T-cell (primary cell): ENCODE results near the gene NRG3. TPM values are rescaled to one million over a fixed set of nuclear protein-coding genes. Genes with fewer than 3 reads are reported as not detected.

Experiments used
- ATAC-seq, 4 experiments: fragments of 200-7000 bp in 3 of 4; fragments of 150-1000 bp in 1 of 4; cut with Tn5 transposase; replicated peaks in 1 of 4; 1 replicate in 3 of 4; 2 replicates in 1 of 4; pipeline ENCODE4 v1.10.0; 2021; ENCODE audit warnings: moderate library complexity in 3 of 4, mild to moderate bottlenecking in 2 of 4, moderate number of reproducible peaks in 1 of 4
- CTCF ChIA-PET, 2 donors: fragments of 300-600 bp; sonication (Branson Sonifier 250); formaldehyde crosslinking; loops; one replicate each; lab custom pipeline; 2022; ENCODE audit warnings: antibody characterized with exemption in 2 of 2; lab: Charles Lee
- POLR2A ChIA-PET, 2 donors: fragments of 300-600 bp; sonication (Branson Sonifier 250); formaldehyde crosslinking; loops; one replicate each; lab custom pipeline; 2022; ENCODE audit warnings: antibody characterized with exemption in 2 of 2; lab: Charles Lee
- DNase-seq, 35 experiments: peaks; one replicate each; pipeline versions ENCODE4 v3.0.0 to v3.0.0-alpha.2; 2013 to 2023
- H3K27ac ChIP-seq: one replicate; pipeline ENCODE4 v1.5.1; 2013; ENCODE audit warnings: low read length
- H3K27me3 ChIP-seq, 2 experiments: replicated peaks in 1 of 2; 1 replicate in 1 of 2; 2 replicates in 1 of 2; pipeline versions ENCODE4 v1.6.1 to v1.7.0; 2013; ENCODE audit warnings: low read length in 1 of 2, mixed read lengths in 1 of 2; ENCODE audit not compliant: control insufficient read depth in 2 of 2, insufficient read depth in 2 of 2; ENCODE audit errors: extremely low read depth in 1 of 2
- H3K36me3 ChIP-seq, 2 donors: 1 replicate in 1 of 2; 2 replicates in 1 of 2; pipeline versions ENCODE4 v1.6.1 to v1.7.0; 2013; ENCODE audit warnings: low read length in 1 of 2; ENCODE audit not compliant: control insufficient read depth in 2 of 2, insufficient read depth in 1 of 2; ENCODE audit errors: extremely low read depth in 1 of 2
- H3K4me1 ChIP-seq, 2 experiments: 1 replicate in 1 of 2; 2 replicates in 1 of 2; pipeline versions ENCODE4 v1.6.1 to v1.7.0; 2013; ENCODE audit warnings: low read length in 2 of 2, mixed read lengths in 1 of 2; ENCODE audit not compliant: insufficient read depth in 2 of 2, control insufficient read depth in 1 of 2; ENCODE audit errors: extremely low read depth in 1 of 2
- H3K4me3 ChIP-seq, 2 donors: 1 replicate in 1 of 2; 2 replicates in 1 of 2; pipeline versions ENCODE4 v1.5.1 to v1.7.0; 2013; ENCODE audit warnings: mild to moderate bottlenecking in 2 of 2, low read length in 1 of 2, moderate library complexity in 1 of 2; ENCODE audit not compliant: control insufficient read depth in 1 of 2; ENCODE audit errors: extremely low read depth in 1 of 2
- H3K9me3 ChIP-seq: 2 replicates; pipeline ENCODE4 v1.7.0; 2013
- H3K27ac Mint-ChIP-seq, 2 donors: one replicate each; pipeline ENCODE4 v1.8.0; 2020 to 2021; ENCODE audit warnings: mild to moderate bottlenecking in 2 of 2, mixed read lengths in 2 of 2
- H3K27me3 Mint-ChIP-seq, 2 donors: one replicate each; pipeline ENCODE4 v1.8.0; 2021 to 2022; ENCODE audit warnings: mixed read lengths in 2 of 2
- H3K36me3 Mint-ChIP-seq: one replicate; pipeline ENCODE4 v1.8.0; 2021; ENCODE audit warnings: mixed read lengths
- H3K4me1 Mint-ChIP-seq, 3 donors: one replicate each; pipeline ENCODE4 v1.8.0; 2020 to 2022; ENCODE audit warnings: mixed read lengths in 3 of 3, mild to moderate bottlenecking in 1 of 3
- H3K4me3 Mint-ChIP-seq, 3 donors: one replicate each; pipeline ENCODE4 v1.8.0; 2020 to 2022; ENCODE audit warnings: mild to moderate bottlenecking in 3 of 3, mixed read lengths in 3 of 3, moderate library complexity in 3 of 3
- H3K9me3 Mint-ChIP-seq, 3 donors: one replicate each; pipeline ENCODE4 v1.8.0; 2020 to 2022; ENCODE audit warnings: mixed read lengths in 3 of 3
- WGBS: methylation state at CpG from one replicate; pipeline ENCODE4 v1.1.5; 2013; ENCODE audit warnings: missing lambda C conversion rate; ENCODE audit not compliant: insufficient coverage; 5-methylcytosine and 5-hydroxymethylcytosine counted together
- total RNA-seq, 35 experiments: library from RNA in 6 of 35; stranded (reverse) in 6 of 35; fragments of 120-200 nt in 1 of 35; gene quantifications; one replicate each; pipeline versions ENCODE4 v1.2.1 to v1.2.4 and lab custom pipeline; 2013 to 2026

Gene NRG3
- total RNA-seq, 5 donors from 2014 or later (not counting 1 experiment from before 2014, with no cell fraction given), result 0.12 TPM; not detected in 4

DNA sequence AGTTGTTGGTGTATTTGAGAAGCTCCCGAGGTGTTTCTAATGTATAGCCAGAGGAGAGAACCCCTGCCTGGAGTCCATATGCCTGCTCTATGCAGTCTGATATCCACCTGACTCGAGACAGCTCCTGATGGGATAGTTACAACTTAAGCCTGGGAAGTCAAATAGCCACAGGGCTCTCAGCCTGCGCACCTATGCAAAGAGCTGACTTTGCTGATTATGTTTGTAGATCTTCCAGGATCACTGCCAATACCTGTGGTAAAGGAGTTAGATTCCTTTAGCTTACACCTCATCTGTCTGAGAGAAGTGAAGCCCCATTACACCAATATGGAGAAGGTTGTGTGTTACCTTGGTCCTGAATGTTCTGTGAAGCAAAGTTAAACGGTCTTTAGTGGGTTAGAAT is 1063.3 kb downstream of the NRG3 start:
- H3K4me1 Mint-ChIP-seq, result no peaks in the 10 kb centered on the region
- H3K9me3 Mint-ChIP-seq, result peaks cover 8 to 23% (median 11%) of the 10 kb centered on the region in 3 donors
- whole genome bisulfite sequencing, result 55% methylated on average over 2 of the region's 4 CpGs
- DNase-seq, result no peak
- H3K4me3 Mint-ChIP-seq, result no peak overlapping the region
- no peak for ATAC-seq
- no peaks in the 10 kb centered on the region for H3K36me3 ChIP-seq
- POLR2A ChIA-PET, result interaction anchor here in 1 of 2 donors (0.6 kb wide), 1 partner anchor 147 kb away, joined by 3 read pairs; no protein-coding TSS in a partner anchor
- H3K36me3 Mint-ChIP-seq, result no peaks in the 10 kb centered on the region
- no peak overlapping the region for H3K27ac ChIP-seq
- H3K27me3 Mint-ChIP-seq, result no peaks in the 10 kb centered on the region
- H3K9me3 ChIP-seq, result no peaks in the 10 kb centered on the region
- CTCF ChIA-PET, result no interaction called here
- H3K4me3 ChIP-seq, result no peak overlapping the region
- no peaks in the 10 kb centered on the region for H3K27me3 ChIP-seq
- no peak overlapping the region for H3K27ac Mint-ChIP-seq
- H3K4me1 ChIP-seq, result no peaks in the 10 kb centered on the region

GRCh38 chr10:82942286-82943099 is 1067.5 kb downstream of the NRG3 start:
- ATAC-seq (no peak), DNase-seq (no peak)
- Histone ChIP-seq H3K9me3 (no peaks in the 10 kb centered on the region), H3K27me3 (no peaks in the 10 kb centered on the region), H3K4me1 (no peaks in the 10 kb centered on the region), H3K27ac (no peak overlapping the region), H3K4me3 (no peak overlapping the region), H3K36me3 (no peaks in the 10 kb centered on the region)
- Mint-ChIP-seq H3K27ac (no peak overlapping the region), H3K4me1 (no peaks in the 10 kb centered on the region), H3K4me3 (no peak overlapping the region), H3K36me3 (no peaks in the 10 kb centered on the region), H3K9me3 (peaks cover 11 to 17% (median 12%) of the 10 kb centered on the region in 3 donors), H3K27me3 (no peaks in the 10 kb centered on the region)
- no CpG with 5 or more reads among the region's 3 CpGs for WGBS
- ChIA-PET CTCF (no interaction called here), POLR2A (no interaction called here)

- H3K4me3 Mint-ChIP-seq, result no peak overlapping the region
- DNase-seq (no peak), ATAC-seq (no peak)
- 63% methylated on average over 3 of the region's 3 CpGs for WGBS
- CTCF ChIA-PET, result no interaction called here
- no peaks in the 10 kb centered on the region for H3K9me3 ChIP-seq
- H3K4me1 ChIP-seq, result no peaks in the 10 kb centered on the region
- no peaks in the 10 kb centered on the region for H3K36me3 ChIP-seq
- POLR2A ChIA-PET, result no interaction called here
- no peaks in the 10 kb centered on the region for H3K4me1 Mint-ChIP-seq
- peaks cover 11 to 18% (median 11%) of the 10 kb centered on the region in 3 donors for H3K9me3 Mint-ChIP-seq
- no peaks in the 10 kb centered on the region for H3K27me3 Mint-ChIP-seq
- no peak overlapping the region for H3K27ac Mint-ChIP-seq
- no peaks in the 10 kb centered on the region for H3K36me3 Mint-ChIP-seq
- H3K27ac ChIP-seq, result no peak overlapping the region
- no peak overlapping the region for H3K4me3 ChIP-seq
- H3K27me3 ChIP-seq, result no peaks in the 10 kb centered on the region
Observed at GRCh38 chr10:82943142-82943541, 1068.1 kb downstream of the NRG3 start.

DNA sequence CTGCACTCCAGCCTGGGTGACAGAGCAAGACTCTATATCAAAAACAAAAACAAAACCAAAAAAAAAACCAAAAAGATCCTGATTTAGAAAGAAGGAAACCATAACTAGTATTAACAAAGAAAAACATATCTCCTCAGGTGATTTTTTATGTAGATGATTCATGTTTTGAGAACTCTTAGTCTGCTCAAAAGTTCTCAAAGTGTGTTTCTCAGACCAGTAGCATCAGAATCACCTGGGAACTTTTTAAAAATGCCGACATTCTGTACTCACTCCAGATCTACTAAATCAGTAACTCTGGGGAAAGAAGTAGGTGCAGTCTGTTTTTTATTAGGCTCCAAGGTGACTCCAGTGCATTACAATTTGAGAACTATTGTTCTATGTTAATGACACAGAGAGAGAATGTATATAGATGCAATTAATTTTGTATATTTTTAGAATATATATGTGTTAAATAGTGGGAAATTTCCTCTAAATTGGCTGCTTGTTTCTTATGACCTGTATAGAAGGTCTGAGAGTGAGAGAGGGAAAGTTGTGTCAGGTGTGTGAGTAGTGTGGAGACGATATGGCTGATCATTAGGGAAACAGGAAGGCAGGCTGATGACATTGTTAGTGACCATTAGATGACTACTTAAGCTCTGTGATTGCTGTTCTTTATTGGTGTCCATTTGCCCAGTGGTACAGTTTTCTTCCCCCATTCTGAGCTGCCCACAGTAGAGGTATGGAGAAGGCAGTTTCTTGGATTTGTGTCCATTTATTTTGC is 1075.0 kb downstream of the NRG3 start:
- H3K4me3 ChIP-seq, result no peak overlapping the region
- Mint-ChIP-seq H3K27ac (no peak overlapping the region), H3K36me3 (no peaks in the 10 kb centered on the region), H3K4me1 (no peaks in the 10 kb centered on the region), H3K27me3 (no peaks in the 10 kb centered on the region), H3K9me3 (peaks cover 4 to 16% (median 8%) of the 10 kb centered on the region in 3 donors), H3K4me3 (no peak overlapping the region)
- H3K9me3 ChIP-seq, result no peaks in the 10 kb centered on the region
- ATAC-seq (no peak), DNase-seq (no peak)
- WGBS, result 56% methylated on average over 1 of the region's 2 CpGs
- no peaks in the 10 kb centered on the region for H3K36me3 ChIP-seq
- H3K4me1 ChIP-seq, result no peaks in the 10 kb centered on the region
- no peaks in the 10 kb centered on the region for H3K27me3 ChIP-seq
- POLR2A ChIA-PET, result no interaction called here
- CTCF ChIA-PET, result no interaction called here
- H3K27ac ChIP-seq, result no peak overlapping the region

- DNase-seq (no peak), ATAC-seq (no peak)
- Mint-ChIP-seq H3K27ac (no peak overlapping the region), H3K4me3 (no peak overlapping the region), H3K36me3 (no peaks in the 10 kb centered on the region), H3K9me3 (peaks cover 3 to 11% (median 6%) of the 10 kb centered on the region in 3 donors), H3K4me1 (no peaks in the 10 kb centered on the region), H3K27me3 (no peaks in the 10 kb centered on the region)
- ChIA-PET POLR2A (no interaction called here), CTCF (interaction anchor here in 1 of 2 donors (0.6 kb wide), 1 partner anchor 96 kb away, joined by 5 read pairs; no protein-coding TSS in a partner anchor)
- no peaks in the 10 kb centered on the region for H3K4me1 ChIP-seq
- no peak overlapping the region for H3K27ac ChIP-seq
- no peaks in the 10 kb centered on the region for H3K36me3 ChIP-seq
- no CpG with 5 or more reads among the region's 5 CpGs for WGBS
- no peaks in the 10 kb centered on the region for H3K9me3 ChIP-seq
- H3K4me3 ChIP-seq, result no peak overlapping the region
- H3K27me3 ChIP-seq, result no peaks in the 10 kb centered on the region
Observed at GRCh38 chr10:82953331-82953730, 1078.3 kb downstream of the NRG3 start.

- Mint-ChIP-seq H3K27ac (no peak overlapping the region), H3K27me3 (no peaks in the 10 kb centered on the region), H3K4me1 (no peaks in the 10 kb centered on the region), H3K36me3 (no peaks in the 10 kb centered on the region), H3K4me3 (no peak overlapping the region), H3K9me3 (peaks cover 0 to 11% (median 6%) of the 10 kb centered on the region in 3 donors)
- no CpG with 5 or more reads among the region's 4 CpGs for WGBS
- Histone ChIP-seq H3K9me3 (no peaks in the 10 kb centered on the region), H3K4me3 (no peak overlapping the region), H3K4me1 (no peaks in the 10 kb centered on the region), H3K36me3 (no peaks in the 10 kb centered on the region), H3K27ac (no peak overlapping the region), H3K27me3 (no peaks in the 10 kb centered on the region)
- DNase-seq (no peak), ATAC-seq (no peak)
- POLR2A ChIA-PET, result no interaction called here
- CTCF ChIA-PET, result interaction anchor here in 1 of 2 donors (0.6 kb wide), 1 partner anchor 96 kb away, joined by 5 read pairs; no protein-coding TSS in a partner anchor
Observed at GRCh38 chr10:82953909-82954308, 1078.9 kb downstream of the NRG3 start.
